CD14-positive monocyte (primary cell): Measurements from ENCODE around the gene CAST. TPM values are rescaled to one million over a fixed set of nuclear protein-coding genes. Genes with fewer than 3 reads are reported as not detected.

ENCODE experiments used
- DNase-seq, 3 donors: peaks; one replicate each; pipeline ENCODE4 v3.0.0-alpha.2; 2011 to 2022
- H2AFZ ChIP-seq: 2 replicates; pipeline ENCODE4 v1.6.0; 2012; ENCODE audit warnings: mild to moderate bottlenecking, low read depth, low read length, inconsistent platforms; ENCODE audit not compliant: insufficient read depth, poor library complexity, severe bottlenecking
- H3K27ac ChIP-seq, 2 donors: 1 replicate in 1 of 2; 2 replicates in 1 of 2; pipeline ENCODE4 v1.5.1; 2012 to 2013; ENCODE audit warnings: low read length in 2 of 2, control low read depth in 1 of 2, inconsistent platforms in 1 of 2, low read depth in 1 of 2, mild to moderate bottlenecking in 1 of 2
- H3K27me3 ChIP-seq, 2 donors: one replicate each; pipeline versions ENCODE4 v1.6.0 to v1.6.1; 2011 to 2013; ENCODE audit warnings: low read length in 2 of 2; ENCODE audit not compliant: control insufficient read depth in 2 of 2, insufficient read depth in 2 of 2
- H3K36me3 ChIP-seq, 2 donors: replicated peaks in 1 of 2; 1 replicate in 1 of 2; 2 replicates in 1 of 2; pipeline versions ENCODE4 v1.5.1 to v1.6.1; 2012 to 2013; ENCODE audit warnings: low read length in 2 of 2, control low read depth in 1 of 2, inconsistent platforms in 1 of 2, mild to moderate bottlenecking in 1 of 2; ENCODE audit not compliant: insufficient read depth in 2 of 2, control insufficient read depth in 1 of 2
- H3K4me1 ChIP-seq, 2 donors: 1 replicate in 1 of 2; 2 replicates in 1 of 2; pipeline versions ENCODE4 v1.5.1 to v1.6.1; 2012 to 2013; ENCODE audit warnings: low read length in 2 of 2, control low read depth in 1 of 2, inconsistent platforms in 1 of 2, mild to moderate bottlenecking in 1 of 2, moderate library complexity in 1 of 2; ENCODE audit not compliant: insufficient read depth in 2 of 2, control insufficient read depth in 1 of 2
- H3K4me2 ChIP-seq: replicated peaks from 2 replicates; pipeline ENCODE3; 2012; ENCODE audit warnings: low read length, moderate library complexity, mild to moderate bottlenecking; ENCODE audit not compliant: poor library complexity, severe bottlenecking; ENCODE audit errors: extremely low read depth
- H3K4me3 ChIP-seq, 3 experiments: fragments of 200-600 bp in 1 of 3; sonication (generic) in 1 of 3; replicated peaks in 1 of 3; 1 replicate in 2 of 3; 2 replicates in 1 of 3; pipeline ENCODE4 v1.5.1; 2011 to 2013; ENCODE audit warnings: low read length in 3 of 3, mild to moderate bottlenecking in 3 of 3, control low read depth in 2 of 3, low read depth in 2 of 3, inconsistent platforms in 1 of 3, moderate library complexity in 1 of 3
- H3K79me2 ChIP-seq: 2 replicates; pipeline ENCODE4 v1.6.0; 2012; ENCODE audit warnings: mild to moderate bottlenecking, control low read depth, inconsistent platforms, low read length, moderate library complexity; ENCODE audit not compliant: insufficient read depth
- H3K9ac ChIP-seq: 2 replicates; pipeline ENCODE4 v1.6.0; 2017; ENCODE audit warnings: low read length, mild to moderate bottlenecking; ENCODE audit not compliant: insufficient read depth, poor library complexity, severe bottlenecking
- H3K9me3 ChIP-seq, 2 donors: replicated peaks in 1 of 2; 1 replicate in 1 of 2; 2 replicates in 1 of 2; pipeline versions ENCODE4 v1.5.1 to v1.6.1; 2012 to 2013; ENCODE audit warnings: low read length in 2 of 2, control low read depth in 1 of 2; ENCODE audit not compliant: control insufficient read depth in 1 of 2, insufficient read depth in 1 of 2
- H4K20me1 ChIP-seq: 2 replicates; pipeline ENCODE4 v1.6.0; 2012; ENCODE audit warnings: mild to moderate bottlenecking, low read length, control low read depth, moderate library complexity; ENCODE audit not compliant: insufficient read depth
- H3K27ac Mint-ChIP-seq, 7 donors: one replicate each; pipeline ENCODE4 v1.8.0; 2020; ENCODE audit warnings: mild to moderate bottlenecking in 7 of 7, mixed read lengths in 7 of 7, moderate library complexity in 6 of 7, inconsistent platforms in 2 of 7
- H3K27me3 Mint-ChIP-seq, 3 donors: one replicate each; pipeline ENCODE4 v1.8.0; 2021 to 2022; ENCODE audit warnings: low read depth in 3 of 3, mild to moderate bottlenecking in 3 of 3, mixed read lengths in 3 of 3, moderate library complexity in 3 of 3, inconsistent platforms in 1 of 3
- H3K36me3 Mint-ChIP-seq, 2 donors: one replicate each; pipeline ENCODE4 v1.8.0; 2020; ENCODE audit warnings: mixed read lengths in 2 of 2, inconsistent platforms in 1 of 2, mild to moderate bottlenecking in 1 of 2
- H3K4me1 Mint-ChIP-seq: one replicate; pipeline ENCODE4 v1.8.0; 2020; ENCODE audit warnings: mild to moderate bottlenecking, mixed read lengths
- H3K4me3 Mint-ChIP-seq, 2 donors: one replicate each; pipeline ENCODE4 v1.8.0; 2020; ENCODE audit warnings: mild to moderate bottlenecking in 2 of 2, mixed read lengths in 2 of 2, moderate library complexity in 1 of 2
- H3K9me3 Mint-ChIP-seq, 7 donors: one replicate each; pipeline ENCODE4 v1.8.0; 2020 to 2022; ENCODE audit warnings: mixed read lengths in 7 of 7, mild to moderate bottlenecking in 6 of 7, moderate library complexity in 6 of 7, inconsistent platforms in 2 of 7
- CTCF ChIP-seq: fragments of 200-600 bp; IDR thresholded peaks from one replicate; pipeline ENCODE4 v1.8.0; 2022; ENCODE audit warnings: antibody characterized with exemption, mild to moderate bottlenecking
- WGBS: methylation state at CpG from one replicate; pipeline ENCODE4 v1.1.5; 2013; ENCODE audit warnings: missing lambda C conversion rate; ENCODE audit not compliant: insufficient coverage; 5-methylcytosine and 5-hydroxymethylcytosine counted together
- intact Hi-C, 2 donors: fragments of 100-400 bp; cut with micrococcal nuclease; formaldehyde crosslinking; loops; one replicate each; pipeline versions ENCODE4 v1.15.0 to v1.15.1; 2023
- polyA plus RNA-seq, 3 donors: library from polyadenylated mRNA; depleted of rRNA in 1 of 3; unstranded in 2 of 3; stranded (reverse) in 1 of 3; fragments of 300-500 nt in 2 of 3; fragments of >200 nt in 1 of 3; fragmentation: Illumina TruSeq in 2 of 3; gene quantifications; 1 replicate in 2 of 3; 2 replicates in 1 of 3; pipeline ENCODE4 v1.2.3, GENCODE V29; 2012 to 2021

The CAST gene
- polyA plus RNA-seq, 3 donors: 49.6 to 125 (median 76.8) TPM

DNA sequence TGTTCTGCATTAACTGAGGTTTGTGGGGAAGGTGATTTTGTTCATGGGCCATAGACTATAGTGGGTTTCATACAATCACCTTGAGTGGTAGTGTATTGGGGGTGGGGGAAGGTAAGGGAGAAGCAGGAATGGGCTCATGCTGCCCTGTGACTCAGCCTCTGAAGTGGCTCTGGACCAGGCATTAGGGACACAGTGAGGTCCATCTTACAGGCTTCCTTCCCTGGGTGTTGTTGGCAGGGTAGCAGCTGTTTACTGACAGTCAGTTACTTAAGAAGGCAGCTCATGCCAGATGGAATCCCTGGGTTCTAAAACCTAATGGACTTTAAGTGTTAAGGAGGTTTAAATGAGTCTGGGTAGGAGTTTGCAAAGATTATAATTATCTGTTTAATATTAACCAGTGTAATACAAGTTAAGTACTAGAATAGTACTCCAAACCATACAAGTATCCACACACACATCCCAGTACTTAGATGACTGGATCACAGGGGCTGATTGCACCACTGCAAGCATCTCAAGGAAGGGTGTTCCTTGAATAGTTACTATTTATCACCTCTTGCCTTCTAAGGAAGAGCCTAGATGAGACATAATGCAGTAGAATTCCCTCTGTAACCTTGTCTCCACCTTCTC lies 59.3 kb downstream of the CAST start:
- Mint-ChIP-seq H3K27ac (peak overlapping the region in 4 of 7 donors; percentile 8 to 60 (median 34)), H3K36me3 (peaks cover 41 to 58% of the 10 kb centered on the region in 2 donors), H3K4me1 (peaks cover 1% of the 10 kb centered on the region), H3K4me3 (no peak overlapping the region), H3K27me3 (no peaks in the 10 kb centered on the region), H3K9me3 (no peaks in the 10 kb centered on the region)
- Histone ChIP-seq H3K79me2 (peaks cover 71% of the 10 kb centered on the region), H3K4me2 (no peak overlapping the region), H3K4me1 (no peaks in the 10 kb centered on the region), H3K9ac (no peak overlapping the region), H3K4me3 (no peak overlapping the region), H3K27ac (peak overlapping the region in 1 of 2 donors; percentile 37), H3K36me3 (peaks cover 30 to 79% of the 10 kb centered on the region in 2 donors), H2AFZ (no peak overlapping the region), H4K20me1 (peaks cover 99% of the 10 kb centered on the region), H3K27me3 (no peaks in the 10 kb centered on the region), H3K9me3 (no peaks in the 10 kb centered on the region)
- intact Hi-C loops: no loop called here
- no peak for TF ChIP-seq CTCF
- DNase-seq: no peak

DNA sequence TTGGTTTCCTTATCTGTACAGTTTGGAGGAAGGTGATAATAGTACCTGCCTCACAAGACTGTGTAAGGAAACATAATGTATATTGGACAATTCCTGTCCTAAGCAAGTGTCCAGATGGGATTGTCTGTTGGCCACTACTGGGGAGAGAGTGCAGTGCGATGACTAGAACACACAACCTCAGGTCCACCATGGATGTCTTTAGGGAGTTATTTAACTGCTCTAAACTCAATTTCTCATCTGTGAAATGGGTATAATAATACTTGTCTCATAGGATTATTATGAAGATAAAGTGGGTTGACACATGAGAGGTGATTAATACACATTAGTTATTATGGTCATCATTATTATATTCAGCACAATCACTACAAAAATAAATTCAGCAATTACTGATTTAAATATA lies 63.1 kb downstream of the CAST start:
- Histone ChIP-seq H3K4me2 (no peak overlapping the region), H3K27me3 (no peaks in the 10 kb centered on the region), H4K20me1 (peaks cover 97% of the 10 kb centered on the region), H3K9ac (no peak overlapping the region), H3K4me3 (no peak overlapping the region), H2AFZ (no peak overlapping the region), H3K9me3 (no peaks in the 10 kb centered on the region), H3K79me2 (peaks cover 37% of the 10 kb centered on the region), H3K27ac (no peak overlapping the region), H3K36me3 (peaks cover 54 to 82% of the 10 kb centered on the region in 2 donors), H3K4me1 (no peaks in the 10 kb centered on the region)
- no peaks in the 10 kb centered on the region for H3K27me3 Mint-ChIP-seq
- no CpG with 5 or more reads among the region's 1 CpG for WGBS
- H3K36me3 Mint-ChIP-seq: peaks cover 47 to 66% of the 10 kb centered on the region in 2 donors
- H3K27ac Mint-ChIP-seq: peak overlapping the region in 2 of 7 donors; percentile 8 to 47
- DNase-seq: no peak
- no peaks in the 10 kb centered on the region for H3K9me3 Mint-ChIP-seq
- intact Hi-C loops: no loop called here
- H3K4me1 Mint-ChIP-seq: peaks cover 1% of the 10 kb centered on the region
- H3K4me3 Mint-ChIP-seq: no peak overlapping the region
- TF ChIP-seq CTCF: no peak
